IMR-90 (cell line): ENCODE results near the gene KCNN4. TPM values are rescaled to one million over a fixed set of nuclear protein-coding genes. Genes with fewer than 3 reads are reported as not detected.

Experiments
- ATAC-seq: fragments of 200-7000 bp; cut with Tn5 transposase; 2 replicates; pipeline ENCODE4 v1.9.1; 2020; ENCODE audit warnings: low read depth, mild to moderate bottlenecking, moderate library complexity
- BruUV-seq: library from RNA; stranded (reverse); fragments of 400-500 nt; replicated peaks from 2 replicates; lab custom pipeline; 2021; lab: Mats Ljungman, UMichigan
- CTCF ChIA-PET: fragments of 300-600 bp; formaldehyde crosslinking; extraction: SDS; loops from one replicate; lab custom pipeline; 2021; ENCODE audit warnings: antibody characterized with exemption; lab: Yijun Ruan, JAX
- POLR2A ChIA-PET: fragments of 300-600 bp; sonication (Branson Sonifier 250); formaldehyde crosslinking; loops from one replicate; lab custom pipeline; 2022; ENCODE audit warnings: antibody characterized with exemption; ENCODE audit not compliant: unreplicated experiment; lab: Charles Lee
- DNase-seq: peaks from one replicate; pipeline ENCODE4 v3.0.0; 2013
- H2AFZ ChIP-seq: replicated peaks from 2 replicates; pipeline ENCODE3; 2013; ENCODE audit warnings: low read length, mild to moderate bottlenecking; ENCODE audit not compliant: poor library complexity
- H2AK5ac ChIP-seq: 2 replicates; pipeline ENCODE4 v1.6.1; 2013; ENCODE audit warnings: low read depth, low read length, inconsistent platforms
- H2AK9ac ChIP-seq: replicated peaks from 2 replicates; pipeline ENCODE3; 2013; ENCODE audit warnings: mild to moderate bottlenecking, low read depth, low read length, moderate library complexity; ENCODE audit not compliant: poor library complexity
- H2BK120ac ChIP-seq: 2 replicates; pipeline ENCODE4 v1.6.1; 2013; ENCODE audit warnings: low read depth, low read length, inconsistent platforms
- H2BK15ac ChIP-seq: 3 replicates; pipeline ENCODE4 v1.6.1; 2013; ENCODE audit warnings: low read depth, low read length, inconsistent platforms
- H2BK20ac ChIP-seq: 2 replicates; pipeline ENCODE4 v1.6.1; 2013; ENCODE audit warnings: low read depth, mild to moderate bottlenecking, inconsistent platforms, low read length, moderate library complexity
- H2BK5ac ChIP-seq: 2 replicates; pipeline ENCODE4 v1.6.1; 2013; ENCODE audit warnings: mild to moderate bottlenecking, low read depth, low read length, inconsistent platforms; ENCODE audit not compliant: poor library complexity, severe bottlenecking
- H3K14ac ChIP-seq: replicated peaks from 2 replicates; pipeline ENCODE4 v1.6.1; 2013; ENCODE audit warnings: low read depth, low read length, inconsistent platforms
- H3K18ac ChIP-seq: 2 replicates; pipeline ENCODE4 v1.6.1; 2013; ENCODE audit warnings: low read depth, low read length, control low read depth
- H3K23ac ChIP-seq: 2 replicates; pipeline ENCODE4 v1.6.1; 2013; ENCODE audit warnings: low read depth, low read length, inconsistent platforms
- H3K27ac ChIP-seq: 2 replicates; pipeline ENCODE4 v1.5.1; 2013; ENCODE audit warnings: mild to moderate bottlenecking, control low read depth, low read length; ENCODE audit not compliant: insufficient read depth
- H3K27me3 ChIP-seq: 2 replicates; pipeline ENCODE4 v1.6.1; 2013; ENCODE audit warnings: low read length; ENCODE audit not compliant: control insufficient read depth, insufficient read depth
- H3K36me3 ChIP-seq: 2 replicates; pipeline ENCODE4 v1.6.1; 2013; ENCODE audit warnings: low read length, mixed read lengths; ENCODE audit not compliant: control insufficient read depth, insufficient read depth
- H3K4ac ChIP-seq: 2 replicates; pipeline ENCODE4 v1.6.1; 2013; ENCODE audit warnings: low read depth, low read length, inconsistent platforms
- H3K4me1 ChIP-seq: 2 replicates; pipeline ENCODE4 v1.6.1; 2013; ENCODE audit warnings: low read length, mixed read lengths; ENCODE audit not compliant: control insufficient read depth, insufficient read depth
- H3K4me2 ChIP-seq: 2 replicates; pipeline ENCODE4 v1.6.1; 2013; ENCODE audit warnings: low read depth, mild to moderate bottlenecking, control low read depth, low read length, moderate library complexity
- H3K4me3 ChIP-seq: 2 replicates; pipeline ENCODE4 v1.5.1; 2013; ENCODE audit warnings: low read depth, mild to moderate bottlenecking, control low read depth, low read length, moderate library complexity; ENCODE audit not compliant: insufficient read depth
- H3K56ac ChIP-seq: 2 replicates; pipeline ENCODE4 v1.6.1; 2013; ENCODE audit warnings: low read length, inconsistent platforms; ENCODE audit not compliant: insufficient read depth; ENCODE audit errors: extremely low read depth
- H3K79me1 ChIP-seq, 2 experiments: 2 replicates each; pipeline ENCODE4 v1.6.1; 2013; ENCODE audit warnings: low read length in 2 of 2, inconsistent platforms in 1 of 2, low read depth in 1 of 2
- H3K9ac ChIP-seq: 2 replicates; pipeline ENCODE4 v1.6.1; 2013; ENCODE audit warnings: low read depth, low read length, control low read depth
- H3K9me1 ChIP-seq: 2 replicates; pipeline ENCODE4 v1.6.1; 2013; ENCODE audit warnings: low read length, inconsistent platforms; ENCODE audit not compliant: insufficient read depth
- H3K9me3 ChIP-seq: 2 replicates; pipeline ENCODE4 v1.6.1; 2013; ENCODE audit warnings: low read length; ENCODE audit not compliant: control insufficient read depth, insufficient read depth
- H4K20me1 ChIP-seq: 2 replicates; pipeline ENCODE4 v1.6.1; 2013; ENCODE audit warnings: low read length, inconsistent platforms; ENCODE audit not compliant: insufficient read depth
- H4K5ac ChIP-seq: 2 replicates; pipeline ENCODE4 v1.6.1; 2013; ENCODE audit warnings: mild to moderate bottlenecking, low read depth, low read length, control low read depth
- H4K8ac ChIP-seq, 2 experiments: 2 replicates each; pipeline ENCODE4 v1.6.1; 2013; ENCODE audit warnings: low read depth in 2 of 2, low read length in 2 of 2, control low read depth in 1 of 2, inconsistent platforms in 1 of 2
- H4K91ac ChIP-seq: 2 replicates; pipeline ENCODE4 v1.6.1; 2013; ENCODE audit warnings: low read depth, low read length, inconsistent platforms; ENCODE audit not compliant: insufficient read depth
- BHLHE40 ChIP-seq: fragments of 150-350 bp; IDR thresholded peaks from 2 replicates; pipeline ENCODE4 v1.6.1; 2016; ENCODE audit warnings: mild to moderate bottlenecking, low read depth, low read length
- CEBPB ChIP-seq: IDR thresholded peaks from 2 replicates; pipeline ENCODE4 v1.6.1; 2012; ENCODE audit warnings: low read depth, low read length, improper control_type of control experiment
- FOS ChIP-seq: fragments of 150-350 bp; IDR thresholded peaks from 2 replicates; pipeline ENCODE4 v1.6.1; 2016; ENCODE audit warnings: low read depth, low read length
- MAZ ChIP-seq: IDR thresholded peaks from 2 replicates; pipeline ENCODE4 v1.6.1; 2012; ENCODE audit warnings: low read depth, mild to moderate bottlenecking, low read length, improper control_type of control experiment, moderate library complexity, borderline replicate concordance
- MXI1 ChIP-seq: IDR thresholded peaks from 2 replicates; pipeline ENCODE4 v1.6.1; 2012; ENCODE audit warnings: low read depth, mild to moderate bottlenecking, low read length, moderate library complexity, borderline replicate concordance
- NFE2L2 ChIP-seq: fragments of 150-350 bp; IDR thresholded peaks from 2 replicates; pipeline ENCODE4 v1.6.1; 2016; ENCODE audit warnings: low read depth, mild to moderate bottlenecking, low read length
- POLR2A ChIP-seq: IDR thresholded peaks from 2 replicates; pipeline ENCODE4 v1.6.1; 2012; ENCODE audit warnings: mild to moderate bottlenecking, low read depth, low read length
- RAD21 ChIP-seq: IDR thresholded peaks from 2 replicates; pipeline ENCODE4 v1.6.1; 2012; ENCODE audit warnings: low read length, improper control_type of control experiment
- RCOR1 ChIP-seq: IDR thresholded peaks from 2 replicates; pipeline ENCODE4 v1.6.1; 2012; ENCODE audit warnings: mild to moderate bottlenecking, low read length, improper control_type of control experiment; ENCODE audit not compliant: insufficient replicate concordance
- SMC3 ChIP-seq: fragments of 150-350 bp; IDR thresholded peaks from 2 replicates; pipeline ENCODE4 v1.6.1; 2016; ENCODE audit warnings: low read depth, mild to moderate bottlenecking, antibody characterized with exemption, low read length, moderate library complexity
- WGBS, 2 experiments: methylation state at CpG; one replicate each; pipeline versions ENCODE4 v1.1.5 to v1.1.7; 2013; ENCODE audit warnings: missing lambda C conversion rate in 2 of 2; ENCODE audit not compliant: insufficient read length in 1 of 2; ENCODE audit errors: extremely low coverage in 2 of 2; 5-methylcytosine and 5-hydroxymethylcytosine counted together
- dilution Hi-C: fragments of 300-500 bp; cut with HindIII; formaldehyde crosslinking; loops from one replicate; pipeline ENCODE4 v1.14.3; 2018; ENCODE audit warnings: low sequenced_read_pairs; ENCODE audit not compliant: unreplicated experiment
- in situ Hi-C: fragments of 300-500 bp; cut with MboI; formaldehyde crosslinking; loops from 3 replicates; pipeline ENCODE4 v1.14.3; 2019; ENCODE audit warnings: low sequenced_read_pairs, inconsistent platforms, mixed read lengths
- intact Hi-C: fragments of 100-400 bp; cut with micrococcal nuclease; formaldehyde crosslinking; loops from 2 replicates; pipeline ENCODE4 v1.10.0; 2022
- polyA plus RNA-seq, 3 experiments: library from polyadenylated mRNA; depleted of rRNA; stranded (reverse); fragments of >200 nt; gene quantifications; 2 replicates each; pipeline ENCODE4 v1.2.3, GENCODE V29; 2012; ENCODE audit warnings: low replicate concordance in 1 of 3
- total RNA-seq: library from RNA; depleted of rRNA; stranded (reverse); fragments of >200 nt; gene quantifications from 2 replicates; pipeline ENCODE4 v1.2.3, GENCODE V29; 2012
- TF ChIP-seq, protein P1 (sequence below): conservative IDR thresholded peaks from 2 replicates; pipeline ENCODE4 v1.5.1; 2012; ENCODE audit warnings: mild to moderate bottlenecking, low read depth, low read length, improper control_type of control experiment
- TF ChIP-seq, protein P2 (sequence below): fragments of 150-350 bp; IDR thresholded peaks from 2 replicates; pipeline ENCODE4 v1.6.1; 2016; ENCODE audit warnings: low read depth, mild to moderate bottlenecking, low read length, moderate library complexity, borderline replicate concordance
- TF ChIP-seq, protein P3 (sequence below): fragments of 150-350 bp; IDR thresholded peaks from 2 replicates; pipeline ENCODE4 v1.6.1; 2017; ENCODE audit warnings: mild to moderate bottlenecking, antibody characterized with exemption, low read length, low read depth

KCNN4 gene
- total and polyA plus RNA-seq, 2 of the 4 experiments (the other 2 are of a cell fraction) = 0.54 to 0.99 TPM

DNA sequence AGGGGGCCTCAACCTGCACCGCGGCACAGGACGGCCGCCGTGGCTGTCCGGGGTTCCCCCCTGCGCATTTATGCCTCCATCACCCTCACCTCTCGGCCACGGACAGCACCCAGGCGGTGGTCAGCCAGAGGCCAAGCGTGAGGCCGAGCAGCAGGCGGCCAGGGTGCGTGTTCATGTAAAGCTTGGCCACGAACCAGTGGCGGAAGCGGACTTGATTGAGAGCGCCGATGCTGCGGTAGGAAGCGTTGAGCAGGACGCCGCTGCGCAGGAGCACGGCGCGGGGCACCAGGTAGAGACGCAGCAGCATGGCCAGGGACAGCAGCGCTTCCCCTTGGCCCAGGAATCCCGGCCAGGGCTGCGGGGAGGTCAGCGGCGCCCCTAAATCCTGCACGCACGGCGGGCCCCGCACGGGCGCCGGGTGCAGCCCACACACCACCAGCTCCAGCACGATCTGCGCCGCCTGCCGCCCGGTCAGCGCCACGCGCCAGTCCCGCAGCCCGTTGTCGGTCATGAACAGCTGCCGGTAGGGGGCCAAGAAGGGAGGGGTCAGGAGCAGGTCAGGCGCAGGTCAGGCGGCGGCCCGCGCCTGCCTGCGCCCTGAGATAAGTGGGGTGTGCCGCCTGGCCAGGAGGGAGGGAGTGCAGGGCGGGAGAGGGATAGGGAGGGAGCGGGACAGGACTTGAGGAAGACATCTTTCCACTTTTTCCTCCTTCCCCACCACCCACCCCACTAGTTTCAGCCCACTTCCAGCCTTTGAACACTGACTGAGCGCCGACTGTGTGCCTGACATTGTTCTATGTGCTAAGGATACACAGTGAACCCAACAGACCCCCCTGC is 6.5 kb downstream of the KCNN4 start:
- Histone ChIP-seq H4K91ac (no peak overlapping the region), H3K9me1 (no peaks in the 10 kb centered on the region), H4K20me1 (no peaks in the 10 kb centered on the region; the same call in 1 of the 2 replicates), H2BK20ac (no peak overlapping the region), H2AK9ac (peak overlapping the region; percentile 90), H3K4ac (0 out of 2 replicates have a peak overlapping the region, but pooled peaks have one; percentile 40), H2BK15ac (no peak overlapping the region; the same call in 2 of the 3 replicates), H3K79me1 (no peaks in the 10 kb centered on the region), H3K14ac (peak overlapping the region; percentile 80), H3K27me3 (peaks cover 11% of the 10 kb centered on the region), H2AK5ac (peak overlapping the region; percentile 93; the same call in 1 of the 2 replicates), H2BK120ac (peak overlapping the region; percentile 45; the same call in 1 of the 2 replicates), H3K4me3 (no peak overlapping the region), H2AFZ (peak overlapping the region; percentile 91), H3K36me3 (no peaks in the 10 kb centered on the region), H3K23ac (peak overlapping the region; percentile 15; the same call in 1 of the 2 replicates), H2BK5ac (no peak overlapping the region), H3K27ac (no peak overlapping the region), H4K5ac (no peak overlapping the region), H3K56ac (no peak overlapping the region; the same call in 1 of the 2 replicates), H3K18ac (peak overlapping the region; percentile 11; the same call in 1 of the 2 replicates), H3K9ac (no peak overlapping the region), H4K8ac (peak overlapping the region in 1 of 2 experiments; percentile 71; a peak in 2 of 4 replicates), H3K4me2 (peak overlapping the region; percentile 53; the same call in 1 of the 2 replicates), H3K4me1 (peaks cover 3% of the 10 kb centered on the region), H3K9me3 (no peaks in the 10 kb centered on the region)
- ChIA-PET CTCF (interaction anchor here (0.6 to 1.6 kb wide), 8 partner anchors 10 to 240 kb away, joined by 3 to 10 read pairs (median 4); no protein-coding TSS in a partner anchor), POLR2A (no interaction called here)
- ATAC-seq = peak; percentile 98
- intact Hi-C loops = no loop called here
- 20% methylated on average over 14 of the region's 63 CpGs; no CpG with 5 or more reads in 1 of the 2 experiments for WGBS, 2 experiments
- in situ Hi-C loops = no loop called here
- BruUV-seq = no TSS peak
- DNase-seq = peak; percentile 58
- dilution Hi-C loops = no loop called here
- TF ChIP-seq BHLHE40 = peak; percentile 52; the same call in 1 of the 2 replicates
- no peak for TF ChIP-seq NFE2L2
- TF ChIP-seq FOS = no peak
- TF ChIP-seq, protein P1, sequence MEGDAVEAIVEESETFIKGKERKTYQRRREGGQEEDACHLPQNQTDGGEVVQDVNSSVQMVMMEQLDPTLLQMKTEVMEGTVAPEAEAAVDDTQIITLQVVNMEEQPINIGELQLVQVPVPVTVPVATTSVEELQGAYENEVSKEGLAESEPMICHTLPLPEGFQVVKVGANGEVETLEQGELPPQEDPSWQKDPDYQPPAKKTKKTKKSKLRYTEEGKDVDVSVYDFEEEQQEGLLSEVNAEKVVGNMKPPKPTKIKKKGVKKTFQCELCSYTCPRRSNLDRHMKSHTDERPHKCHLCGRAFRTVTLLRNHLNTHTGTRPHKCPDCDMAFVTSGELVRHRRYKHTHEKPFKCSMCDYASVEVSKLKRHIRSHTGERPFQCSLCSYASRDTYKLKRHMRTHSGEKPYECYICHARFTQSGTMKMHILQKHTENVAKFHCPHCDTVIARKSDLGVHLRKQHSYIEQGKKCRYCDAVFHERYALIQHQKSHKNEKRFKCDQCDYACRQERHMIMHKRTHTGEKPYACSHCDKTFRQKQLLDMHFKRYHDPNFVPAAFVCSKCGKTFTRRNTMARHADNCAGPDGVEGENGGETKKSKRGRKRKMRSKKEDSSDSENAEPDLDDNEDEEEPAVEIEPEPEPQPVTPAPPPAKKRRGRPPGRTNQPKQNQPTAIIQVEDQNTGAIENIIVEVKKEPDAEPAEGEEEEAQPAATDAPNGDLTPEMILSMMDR = peak; percentile 96
- TF ChIP-seq MAZ = peak; percentile 89; the same call in 1 of the 2 replicates
- no peak for TF ChIP-seq POLR2A
- TF ChIP-seq, protein P2, sequence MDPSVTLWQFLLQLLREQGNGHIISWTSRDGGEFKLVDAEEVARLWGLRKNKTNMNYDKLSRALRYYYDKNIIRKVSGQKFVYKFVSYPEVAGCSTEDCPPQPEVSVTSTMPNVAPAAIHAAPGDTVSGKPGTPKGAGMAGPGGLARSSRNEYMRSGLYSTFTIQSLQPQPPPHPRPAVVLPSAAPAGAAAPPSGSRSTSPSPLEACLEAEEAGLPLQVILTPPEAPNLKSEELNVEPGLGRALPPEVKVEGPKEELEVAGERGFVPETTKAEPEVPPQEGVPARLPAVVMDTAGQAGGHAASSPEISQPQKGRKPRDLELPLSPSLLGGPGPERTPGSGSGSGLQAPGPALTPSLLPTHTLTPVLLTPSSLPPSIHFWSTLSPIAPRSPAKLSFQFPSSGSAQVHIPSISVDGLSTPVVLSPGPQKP = no peak
- TF ChIP-seq, protein P3, sequence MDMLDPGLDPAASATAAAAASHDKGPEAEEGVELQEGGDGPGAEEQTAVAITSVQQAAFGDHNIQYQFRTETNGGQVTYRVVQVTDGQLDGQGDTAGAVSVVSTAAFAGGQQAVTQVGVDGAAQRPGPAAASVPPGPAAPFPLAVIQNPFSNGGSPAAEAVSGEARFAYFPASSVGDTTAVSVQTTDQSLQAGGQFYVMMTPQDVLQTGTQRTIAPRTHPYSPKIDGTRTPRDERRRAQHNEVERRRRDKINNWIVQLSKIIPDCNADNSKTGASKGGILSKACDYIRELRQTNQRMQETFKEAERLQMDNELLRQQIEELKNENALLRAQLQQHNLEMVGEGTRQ = no peak; the same call in 1 of the 2 replicates
- TF ChIP-seq MXI1 = no peak
- TF ChIP-seq RAD21 = peak; percentile 67
- TF ChIP-seq CEBPB = no peak
- peak; percentile 77 for TF ChIP-seq SMC3
- TF ChIP-seq RCOR1 = no peak
